Measurements from ENCODE around the gene MYO7B.
A peak's percentile ranks its signal among the peaks of the same experiment; 100 is the strongest.
"Not testable (repeated sequence)": the region's sequence is repeated elsewhere in the genome, so short reads cannot be mapped to it uniquely, and the experiment has no call there.

The MYO7B gene

DNA sequence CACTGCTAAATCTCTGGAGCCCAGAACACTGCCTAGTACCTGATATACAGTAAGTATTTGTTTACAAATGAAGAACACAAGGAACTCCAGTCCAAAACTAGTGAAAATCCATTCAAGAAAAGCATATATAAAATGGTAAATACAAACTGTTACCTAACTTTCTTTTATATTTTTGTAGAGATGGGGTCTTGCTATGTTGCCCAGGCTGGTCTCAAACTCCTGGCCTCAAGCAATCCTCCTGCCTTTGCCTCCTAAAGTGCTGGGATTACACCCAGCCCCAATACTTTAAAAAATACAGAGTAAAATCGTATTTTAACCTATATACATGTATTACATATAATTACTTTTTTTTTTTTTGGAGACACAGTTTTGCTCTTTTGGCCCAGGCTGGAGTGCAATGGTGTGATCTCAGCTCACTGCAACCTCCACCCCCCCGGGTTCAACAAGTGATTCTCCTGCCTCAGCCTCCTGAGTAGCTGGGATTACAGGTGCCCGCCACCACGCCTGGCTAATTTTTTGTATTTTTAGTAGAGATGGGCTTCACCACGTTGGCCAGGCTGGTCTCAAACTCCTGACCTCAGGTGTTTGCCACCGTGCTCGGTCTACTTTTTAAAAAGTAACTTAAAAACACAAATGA is 11.2 kb upstream of the MYO7B start:
- DNase-seq = not testable (repeated sequence)

- DNase-seq = no peak
Measured at GRCh38 chr2:127525691-127526131, 9.8 kb upstream of the MYO7B start.

DNA sequence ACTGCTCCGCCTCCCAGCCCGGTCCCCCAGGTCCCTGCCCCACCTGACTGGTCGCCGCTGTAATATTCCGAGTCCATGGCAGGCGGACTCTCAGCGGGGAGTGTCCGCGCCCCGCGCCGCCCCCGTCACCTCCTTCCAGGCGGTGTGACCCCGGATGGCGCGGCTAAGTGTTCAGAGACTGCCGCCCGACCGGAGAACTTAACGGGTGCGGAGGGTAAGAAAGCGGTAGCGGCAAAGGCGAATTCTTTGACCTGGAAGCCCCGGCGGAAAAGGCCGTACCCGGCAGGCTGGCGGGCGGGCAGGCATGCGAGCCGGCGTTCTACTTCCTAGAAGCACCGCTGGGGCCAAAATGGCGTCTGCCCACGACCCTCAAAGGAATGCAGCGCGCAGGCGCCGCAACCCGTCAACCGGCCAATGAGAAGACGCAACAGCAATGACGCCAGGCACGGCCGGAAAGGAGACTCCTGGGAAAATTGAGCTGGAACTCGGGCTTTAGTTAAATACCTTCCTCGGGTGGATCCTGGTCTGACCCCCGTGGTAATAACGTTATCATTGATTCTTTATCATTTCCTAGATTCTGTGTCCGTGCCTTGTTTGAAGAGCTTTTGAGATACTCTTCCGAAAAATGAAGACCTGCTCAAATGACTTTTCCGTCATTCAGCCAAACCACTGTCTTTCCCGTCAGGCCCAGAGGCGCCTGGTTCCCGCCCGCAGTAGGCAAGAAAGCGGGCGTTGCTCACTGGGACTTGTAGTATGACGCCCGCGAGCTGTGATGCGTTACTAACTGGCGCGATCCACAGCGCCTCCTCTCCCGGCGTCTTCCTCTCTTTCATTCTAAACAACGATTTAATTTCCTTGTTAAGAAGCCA is 9.1 kb upstream of the MYO7B start, which contains the start of gene IWS1:
TSS of gene IWS1 (minus strand) at position 358 of the 869 bp plus-strand sequence. CDS start at position 77, 281 bp downstream.
- DNase-seq = peak; percentile 94

- DNase-seq = no peak
Measured at GRCh38 chr2:127527001-127527804, 8.3 kb upstream of the MYO7B start.

DNA sequence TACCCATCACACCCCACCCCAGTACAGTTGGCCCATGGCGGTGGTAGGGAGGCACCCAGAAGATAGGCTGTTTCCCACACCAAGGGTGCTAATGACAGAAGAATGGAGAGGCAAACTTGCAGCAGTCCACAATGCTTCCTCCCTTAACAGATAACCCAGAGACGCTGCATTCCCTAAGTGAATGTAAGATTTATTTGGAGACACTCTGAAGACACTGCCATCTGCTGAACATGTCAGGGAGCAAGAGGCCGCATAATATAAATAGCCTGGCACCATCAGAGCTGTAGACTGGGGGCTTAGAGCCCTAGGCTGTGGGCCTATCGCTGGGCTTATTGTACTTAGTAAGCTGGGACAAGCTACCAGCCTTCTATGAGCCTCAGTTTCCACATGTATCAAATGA is 7.0 kb upstream of the MYO7B start:
- no peak for DNase-seq

- not testable (repeated sequence) for DNase-seq
Measured at GRCh38 chr2:127529416-127529815, 6.1 kb upstream of the MYO7B start.

- DNase-seq = no peak
Measured at GRCh38 chr2:127530245-127531140, 5.0 kb upstream of the MYO7B start.

- DNase-seq = no peak
Measured at GRCh38 chr2:127531221-127531648, 4.2 kb upstream of the MYO7B start.

DNA sequence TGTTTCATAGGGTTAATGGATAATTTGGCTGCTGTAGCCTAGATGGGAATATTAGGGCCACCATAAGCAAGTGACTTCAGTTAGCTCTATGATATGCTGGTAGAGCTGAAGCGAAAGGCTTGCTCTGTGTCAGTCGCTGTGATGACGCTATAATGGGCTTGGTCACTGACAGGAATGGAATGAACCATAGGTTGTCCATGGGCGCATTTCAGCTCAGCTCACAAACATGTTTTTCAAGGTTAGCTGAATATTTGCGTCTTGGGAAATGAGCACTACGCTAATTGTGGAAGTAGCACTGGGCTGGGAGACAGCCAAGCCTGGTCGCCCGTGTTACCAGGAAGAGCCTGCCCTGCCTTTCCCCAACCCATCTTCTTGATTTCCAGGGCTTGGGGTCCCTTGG is 3.2 kb upstream of the MYO7B start:
- DNase-seq = no peak

DNA sequence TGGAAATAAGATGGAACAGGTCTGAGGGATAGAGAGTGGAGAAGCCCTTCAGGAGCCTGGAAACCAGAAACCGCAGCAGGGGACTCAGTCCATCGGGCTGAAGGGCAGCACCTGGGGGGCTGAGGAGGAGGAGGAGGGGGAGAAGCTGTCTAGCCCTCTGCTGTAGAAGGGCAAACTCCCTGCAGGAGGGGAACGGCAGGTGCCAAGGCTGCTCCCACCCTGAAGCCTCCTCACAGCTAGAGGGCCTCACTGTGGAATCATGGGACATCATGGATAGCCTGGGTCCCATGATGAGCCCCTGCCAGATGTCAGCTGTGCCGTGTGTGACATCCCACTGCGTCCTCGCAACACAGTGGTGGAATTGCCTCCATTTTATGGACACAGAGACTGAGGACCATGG is 435 bp downstream of the MYO7B start:
- DNase-seq = no peak

DNA sequence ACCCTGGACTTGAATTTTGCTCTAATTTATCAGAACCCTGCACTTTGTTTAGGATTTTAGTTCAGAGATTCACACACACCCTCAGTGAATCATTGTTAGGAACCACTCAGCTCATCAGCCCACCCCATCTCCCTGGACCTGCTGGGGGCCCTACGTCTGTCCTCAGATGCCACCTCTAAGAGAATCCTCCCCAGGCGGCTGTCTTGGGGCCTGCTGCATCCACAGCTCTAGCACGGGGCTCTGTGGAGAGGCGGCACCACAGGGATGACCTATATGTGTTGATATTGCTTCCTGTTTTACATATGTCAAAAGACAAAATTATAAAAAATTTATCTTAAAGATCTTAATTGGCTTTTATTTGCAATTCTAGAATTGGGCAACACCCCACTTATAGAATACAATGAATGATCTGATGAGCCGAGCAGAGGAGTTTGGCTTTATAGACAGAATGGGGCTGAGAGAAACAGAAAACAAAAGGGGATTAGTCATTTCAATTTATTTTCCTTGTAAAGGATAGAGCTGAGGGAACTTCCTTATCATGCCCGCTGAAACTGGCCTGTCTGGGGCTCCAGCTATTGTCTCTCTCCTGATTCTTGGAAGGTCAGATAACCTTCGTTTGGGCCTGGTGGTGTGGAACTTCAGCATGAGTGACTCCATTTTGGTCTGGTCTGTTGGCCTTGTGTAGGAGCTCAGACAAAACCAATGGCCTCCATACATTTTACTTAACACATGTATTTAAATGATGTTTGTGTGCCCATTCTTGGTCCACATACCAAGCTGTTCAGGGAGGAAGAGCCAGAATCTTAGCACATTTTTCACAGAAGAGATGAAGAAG is 1.4 kb downstream of the MYO7B start:
- DNase-seq = no peak

DNA sequence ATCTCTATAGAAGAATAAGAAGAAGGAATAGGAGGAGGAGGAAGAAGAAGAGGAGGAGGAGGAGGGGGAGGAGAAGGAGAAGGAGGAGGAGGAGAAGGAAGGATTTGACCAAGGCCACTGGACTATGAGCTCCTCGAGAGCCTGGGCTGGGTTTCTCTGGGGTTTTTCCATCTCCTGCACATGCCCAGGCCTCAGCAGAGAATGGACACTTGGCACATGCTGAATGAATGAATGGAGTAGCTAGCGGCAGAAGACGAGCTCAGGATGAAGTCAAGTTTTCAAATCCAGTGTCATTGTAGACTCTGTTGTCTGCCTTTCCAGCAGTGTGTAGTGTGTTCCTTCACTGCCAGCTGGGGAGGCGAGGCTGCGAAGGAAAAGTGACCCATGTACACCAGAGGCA is 2.2 kb downstream of the MYO7B start:
- no peak for DNase-seq

DNA sequence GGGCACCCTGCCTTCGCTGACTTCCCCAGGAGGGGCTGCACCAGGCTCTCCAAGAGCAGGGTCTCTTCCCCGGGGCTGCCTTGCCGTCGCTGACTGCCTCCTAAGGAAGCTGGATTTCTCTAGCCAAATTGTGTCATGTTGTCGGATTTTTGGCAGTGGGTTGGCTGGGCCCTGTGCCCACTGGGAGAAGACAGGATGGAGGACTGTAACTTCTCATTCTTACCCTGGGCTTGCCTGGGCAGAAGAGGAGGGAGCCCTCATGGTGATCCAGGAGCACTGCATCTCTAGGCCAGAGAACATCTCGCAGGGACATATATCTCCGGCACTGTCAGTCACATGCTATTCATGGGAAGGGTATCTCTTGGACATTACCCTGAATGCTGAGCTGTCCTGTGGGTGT is 6.3 kb downstream of the MYO7B start:
- DNase-seq = no peak

DNA sequence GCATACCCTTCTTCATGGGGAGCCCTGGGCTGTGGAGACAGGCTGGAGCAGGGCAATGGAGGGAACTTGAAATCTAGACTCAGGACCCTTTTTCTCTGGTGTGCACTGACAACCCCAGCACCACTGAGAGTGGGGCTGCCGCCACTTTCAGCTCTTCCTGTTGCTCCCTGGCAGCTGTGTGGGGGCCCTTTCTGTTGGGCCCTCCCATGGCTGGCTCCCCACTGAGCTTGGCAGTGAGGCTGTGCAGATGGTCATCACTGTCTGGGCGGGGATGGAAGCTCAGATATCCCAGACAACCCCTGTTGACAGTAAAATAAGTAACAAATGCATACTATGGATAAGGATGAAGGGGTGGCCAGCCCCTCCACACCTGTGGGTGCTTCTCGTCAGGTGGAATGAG is 6.7 kb downstream of the MYO7B start:
- DNase-seq = no peak

GRCh38 chr2:127543013-127543501 is 7.6 kb downstream of the MYO7B start:
- DNase-seq = not testable (repeated sequence)

GRCh38 chr2:127545189-127545588 is 9.7 kb downstream of the MYO7B start:
- DNase-seq = no peak

- DNase-seq = no peak
Measured at GRCh38 chr2:127545796-127546195, 10.3 kb downstream of the MYO7B start.

- DNase-seq = no peak
Measured at GRCh38 chr2:127546797-127547196, 11.3 kb downstream of the MYO7B start.

- DNase-seq = no peak
Measured at GRCh38 chr2:127551221-127551930, 15.9 kb downstream of the MYO7B start.

- DNase-seq = no peak
Measured at GRCh38 chr2:127552336-127552735, 16.9 kb downstream of the MYO7B start.
